HG02763 (cell line): ENCODE measurements around the gene INSYN2A.

Source experiments
- ATAC-seq: cut with Tn5 transposase; IDR thresholded peaks from one replicate; pipeline ENCODE4 v1.9.1; 2021; ENCODE audit warnings: mild to moderate bottlenecking, moderate library complexity; ENCODE audit not compliant: unreplicated experiment

Gene INSYN2A, protein sequence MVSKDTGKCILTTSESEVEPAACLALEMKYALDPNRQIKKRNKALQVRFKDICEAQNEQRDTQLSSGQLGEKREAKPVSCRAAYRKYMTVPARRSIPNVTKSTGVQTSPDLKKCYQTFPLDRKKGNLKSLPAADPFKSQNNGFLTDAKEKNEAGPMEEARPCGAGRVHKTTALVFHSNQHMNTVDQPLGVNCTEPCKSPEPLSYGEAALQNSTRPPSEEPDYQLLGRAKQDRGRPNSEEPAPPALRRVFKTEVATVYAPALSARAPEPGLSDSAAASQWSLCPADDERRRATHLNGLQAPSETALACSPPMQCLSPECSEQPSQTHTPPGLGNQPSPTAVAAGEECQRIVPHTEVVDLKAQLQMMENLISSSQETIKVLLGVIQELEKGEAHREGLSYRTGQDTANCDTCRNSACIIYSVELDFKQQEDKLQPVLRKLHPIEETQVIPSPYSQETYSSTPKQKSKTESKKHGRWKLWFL

DNA sequence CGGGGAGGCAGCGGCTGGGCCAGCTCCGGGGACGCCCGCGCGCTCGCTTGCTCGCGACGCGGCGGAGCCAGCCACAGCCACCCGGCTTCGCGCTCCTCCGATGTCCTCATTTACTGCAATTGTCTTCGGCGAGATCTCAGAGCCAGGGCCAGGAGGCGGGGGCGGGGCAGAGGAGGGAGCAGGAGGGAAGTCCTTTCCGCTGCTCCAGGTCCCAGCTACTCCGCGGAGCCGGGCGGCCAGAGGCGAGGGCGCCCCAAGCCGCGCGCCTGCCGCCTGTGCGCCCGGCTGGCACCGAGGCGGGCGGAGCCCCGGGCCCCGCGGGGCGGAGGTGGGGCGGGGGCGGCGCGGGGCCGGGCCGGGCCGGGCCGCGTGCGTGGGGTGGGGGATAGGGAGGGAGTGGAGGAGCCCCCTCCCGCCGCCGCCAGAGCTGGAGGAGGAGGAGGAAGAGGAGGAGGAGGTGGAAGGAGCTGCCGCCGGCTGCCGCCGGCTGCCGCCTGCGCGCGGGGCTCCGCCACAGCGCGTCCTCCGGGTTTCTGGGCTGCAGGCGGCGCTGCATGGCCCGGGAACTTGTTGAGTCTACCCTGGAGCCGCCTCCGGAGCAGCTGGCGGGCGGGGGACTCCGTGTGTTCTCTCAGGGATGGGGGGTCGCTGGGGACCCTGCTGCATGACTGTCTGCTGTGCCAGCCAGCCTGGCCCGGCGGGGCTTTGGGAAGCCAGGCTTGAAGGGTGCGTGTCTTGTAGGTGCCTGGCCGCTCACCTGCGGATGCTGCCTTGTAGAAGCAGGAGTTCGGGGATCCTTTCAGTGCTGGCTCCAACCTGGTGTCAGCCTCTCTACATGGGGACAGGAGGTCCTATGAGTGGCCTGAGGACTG, at the start of gene INSYN2A:
TSS of gene INSYN2A (minus strand) at position 310 of the 872 bp plus-strand sequence. CDS start 20,196 bp downstream, outside the sequence.
- no peak for ATAC-seq

DNA sequence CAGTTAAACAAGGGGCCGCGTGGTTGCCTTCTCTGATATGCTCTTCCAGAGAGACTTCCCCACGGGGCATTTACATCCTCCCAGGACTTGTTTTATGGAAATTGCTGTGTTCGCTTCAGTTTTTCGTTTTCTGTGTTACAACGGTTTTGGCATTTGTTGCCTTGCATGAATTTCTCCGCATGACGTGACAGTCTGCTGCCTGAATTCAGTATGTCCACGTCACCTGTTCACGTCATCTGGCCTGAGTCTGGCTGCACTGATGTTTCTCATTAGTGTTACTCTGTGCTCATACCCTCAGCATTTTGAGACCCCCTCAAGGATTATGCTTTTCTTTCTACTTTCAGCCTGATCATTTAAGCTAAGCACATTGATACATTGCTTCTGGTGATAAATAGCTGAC, 49.1 kb upstream of the INSYN2A start:
- ATAC-seq, result no peak

DNA sequence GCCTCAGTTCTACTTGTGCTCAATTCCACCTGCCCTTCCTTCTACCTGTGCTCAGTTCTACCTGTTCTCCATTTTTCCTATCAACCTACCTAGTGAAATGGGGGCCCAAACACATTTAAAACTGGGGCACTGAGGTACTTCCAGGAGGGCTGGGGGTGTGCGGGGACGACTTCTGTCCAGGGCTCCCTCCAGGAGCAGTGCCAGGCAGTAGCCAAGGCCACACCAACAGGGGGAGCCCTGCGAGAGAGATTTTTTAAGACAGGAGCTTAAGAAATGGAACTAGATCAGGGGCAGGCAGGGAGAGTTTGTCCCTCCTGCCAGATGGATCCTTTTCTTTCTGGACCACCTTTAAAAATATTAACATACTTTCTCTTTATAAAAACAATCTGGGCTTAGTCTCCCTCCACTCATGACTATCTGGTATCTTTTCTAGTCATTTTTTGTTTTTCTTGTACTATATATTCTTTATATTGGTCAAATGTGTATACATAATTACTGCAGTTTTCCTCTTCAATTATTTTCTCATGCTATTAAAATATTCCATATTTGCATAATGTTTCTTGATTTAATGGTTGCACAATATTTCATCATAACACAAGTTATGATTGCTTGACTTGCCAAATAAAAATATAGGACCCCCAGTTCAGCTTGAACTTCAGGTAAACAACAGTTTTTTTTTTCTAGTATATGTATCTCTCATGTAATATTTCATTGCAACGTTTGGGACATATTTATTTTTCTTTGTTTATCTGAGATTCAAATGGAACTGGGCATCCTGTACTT, 47.3 kb upstream of the INSYN2A start:
- ATAC-seq, result no peak

DNA sequence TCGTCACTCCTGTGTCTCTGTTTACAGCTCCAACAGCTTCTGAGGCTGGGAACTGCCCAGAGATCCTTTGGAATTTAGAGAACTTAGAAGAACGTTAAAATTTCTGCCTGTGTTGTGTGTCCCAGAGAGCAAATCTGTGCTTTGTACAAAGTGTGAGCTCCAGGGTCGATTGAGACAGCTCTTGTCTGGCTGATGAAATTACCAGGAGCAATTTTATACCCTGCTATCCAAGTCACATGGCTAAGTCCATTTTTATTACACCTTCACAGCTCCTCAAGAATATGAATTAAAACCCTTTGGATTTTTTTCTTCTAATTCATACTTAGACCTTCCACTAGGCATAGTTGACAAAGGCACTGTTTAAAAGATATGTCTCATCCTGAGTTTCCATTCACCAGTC, 46.5 kb upstream of the INSYN2A start:
- ATAC-seq, result no peak

DNA sequence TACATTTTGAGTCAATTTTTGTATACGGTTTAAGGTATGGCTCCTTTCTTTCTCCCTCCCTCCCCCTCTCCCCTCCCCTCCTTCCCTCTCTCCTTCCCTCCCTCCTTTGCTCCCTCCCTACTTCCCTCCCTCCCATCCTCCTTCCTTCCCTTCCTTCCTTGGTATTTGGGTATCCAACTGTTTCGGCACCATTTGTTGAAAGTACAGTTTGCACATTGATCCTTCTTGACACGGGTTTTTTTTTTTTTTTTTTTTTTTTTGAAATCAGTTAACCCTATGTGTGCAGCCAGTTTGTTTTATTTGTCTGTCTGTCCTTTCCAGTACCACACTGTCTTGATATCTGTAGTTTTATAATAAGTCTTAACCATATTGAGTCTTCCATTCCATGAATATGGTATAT, 39.9 kb upstream of the INSYN2A start:
- ATAC-seq, result no peak

DNA sequence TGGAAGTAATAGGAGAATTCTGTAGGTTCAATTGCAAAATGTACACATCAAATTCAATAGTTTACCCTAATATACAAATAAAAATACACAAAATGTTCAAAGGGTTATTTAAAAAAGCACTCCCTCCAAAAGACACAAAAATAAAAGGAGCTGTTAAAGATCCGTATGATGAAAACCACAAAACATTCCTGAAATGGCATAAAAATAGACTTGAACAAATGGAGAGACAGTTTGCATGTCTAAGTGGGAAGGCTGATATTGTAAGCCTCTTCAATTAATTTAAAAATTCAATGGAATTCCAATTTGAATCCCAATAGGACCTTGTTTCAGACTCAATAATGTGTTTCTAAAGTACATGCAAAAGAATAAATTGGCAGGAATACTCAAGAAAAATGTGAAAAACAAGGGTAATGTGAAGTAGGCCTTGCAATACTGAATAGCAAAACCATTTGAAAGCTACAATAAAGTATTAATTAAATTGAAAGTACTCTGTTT, 38.0 kb upstream of the INSYN2A start:
- no peak for ATAC-seq

DNA sequence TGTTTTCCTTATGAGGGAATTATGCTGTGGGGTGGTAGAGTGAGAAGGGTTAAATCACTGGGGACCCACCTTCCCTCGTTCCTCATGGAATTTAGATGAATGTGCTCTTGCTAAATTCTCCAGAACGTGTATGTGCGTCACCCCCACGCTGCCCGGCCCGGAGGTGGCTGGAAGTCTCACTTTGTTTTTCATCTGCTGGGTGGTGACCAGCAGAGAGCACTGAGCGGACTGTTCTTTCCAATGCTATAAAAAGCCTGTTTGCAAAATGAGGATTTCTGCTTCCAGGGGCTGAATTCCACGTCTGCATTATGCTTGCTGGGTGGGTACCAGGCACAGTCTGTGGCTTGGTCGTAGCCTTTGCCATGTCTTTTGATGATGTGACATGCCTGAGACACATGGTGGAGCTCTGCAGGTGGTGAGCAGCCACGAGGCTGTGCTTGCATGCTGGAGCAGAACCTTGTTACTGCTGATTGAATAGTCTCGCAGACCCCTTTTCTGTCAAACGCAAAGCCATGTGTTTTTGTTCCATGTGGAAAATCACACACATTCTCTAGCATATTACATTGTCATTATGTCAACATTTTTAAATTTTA, 31.9 kb upstream of the INSYN2A start:
- no peak for ATAC-seq

DNA sequence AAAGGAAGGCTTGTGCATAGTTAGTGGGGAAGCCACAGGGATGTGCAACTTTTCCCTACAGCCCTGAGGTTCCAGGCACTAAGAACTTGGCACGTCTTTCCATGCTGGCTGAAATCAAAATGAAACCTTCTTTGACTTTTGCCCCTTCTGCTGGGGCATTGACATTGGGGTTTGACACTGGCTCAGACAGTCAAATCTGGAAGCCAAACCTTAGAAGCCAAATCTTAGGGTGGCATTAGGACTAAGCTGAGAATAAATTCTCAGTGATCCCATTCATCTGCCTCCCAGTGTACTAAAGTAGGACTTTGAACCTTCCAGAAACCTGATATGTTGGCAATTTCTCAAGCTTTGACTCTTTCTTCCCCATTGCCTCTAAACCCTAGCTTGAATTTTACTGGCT, 31.3 kb upstream of the INSYN2A start:
- no peak for ATAC-seq

DNA sequence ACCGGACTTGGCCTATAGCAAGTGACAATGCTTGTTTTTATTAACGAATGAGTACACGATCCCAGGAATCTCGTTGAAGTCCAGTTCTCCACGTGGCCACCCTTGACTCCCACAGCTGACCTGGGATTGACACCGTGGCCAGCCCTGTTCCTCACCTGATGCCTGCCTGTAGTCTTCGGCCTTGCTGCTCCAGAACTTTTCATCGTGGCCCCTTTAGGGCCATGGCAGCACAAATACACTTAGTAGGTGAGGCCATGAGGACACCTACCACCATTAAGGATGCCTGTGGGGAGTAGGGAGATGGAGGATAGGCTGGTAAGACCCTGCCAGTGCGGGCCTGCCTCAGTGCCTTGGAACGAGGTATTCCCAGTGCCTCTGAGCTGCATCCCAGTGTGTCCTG, 30.6 kb upstream of the INSYN2A start:
- no peak for ATAC-seq

DNA sequence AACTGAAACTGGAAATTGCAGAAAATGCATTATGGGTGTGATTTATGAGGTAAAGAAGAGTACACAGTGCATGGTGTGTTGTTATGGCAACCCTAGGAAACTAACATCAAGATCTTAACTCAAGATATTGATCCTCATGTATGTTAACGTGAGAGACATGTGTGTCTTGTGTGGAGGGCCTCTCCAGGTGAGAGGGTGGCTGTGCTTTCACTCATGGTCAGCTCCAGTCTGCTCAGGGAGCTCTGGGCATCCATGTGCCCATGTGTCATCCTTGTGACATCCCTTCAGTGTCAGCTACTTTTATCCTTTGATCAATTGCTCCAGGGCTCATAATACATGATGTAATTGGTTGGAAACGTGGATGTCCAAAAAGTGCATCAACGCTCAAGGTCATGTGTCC, 24.9 kb upstream of the INSYN2A start:
- ATAC-seq, result no peak

DNA sequence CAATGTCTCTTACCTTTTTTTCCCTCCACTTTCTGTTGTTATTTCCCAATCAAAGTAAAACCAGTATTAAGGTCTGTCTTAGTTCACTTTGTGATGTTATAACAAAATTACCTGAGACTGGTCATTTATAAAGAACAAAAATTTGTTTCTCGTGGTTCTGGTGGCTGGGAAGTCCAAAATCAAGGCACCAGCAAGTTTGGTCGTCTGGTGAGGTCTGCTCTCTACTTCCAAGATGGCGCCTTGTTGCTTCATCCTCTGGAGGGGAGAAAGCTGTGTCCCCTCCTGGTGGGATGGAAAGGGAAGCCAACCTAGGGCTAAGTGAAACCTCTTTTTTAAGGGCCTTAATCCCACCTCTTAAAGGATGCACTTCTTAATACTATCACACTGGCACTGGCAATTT, 22.3 kb upstream of the INSYN2A start:
- ATAC-seq, result no peak

DNA sequence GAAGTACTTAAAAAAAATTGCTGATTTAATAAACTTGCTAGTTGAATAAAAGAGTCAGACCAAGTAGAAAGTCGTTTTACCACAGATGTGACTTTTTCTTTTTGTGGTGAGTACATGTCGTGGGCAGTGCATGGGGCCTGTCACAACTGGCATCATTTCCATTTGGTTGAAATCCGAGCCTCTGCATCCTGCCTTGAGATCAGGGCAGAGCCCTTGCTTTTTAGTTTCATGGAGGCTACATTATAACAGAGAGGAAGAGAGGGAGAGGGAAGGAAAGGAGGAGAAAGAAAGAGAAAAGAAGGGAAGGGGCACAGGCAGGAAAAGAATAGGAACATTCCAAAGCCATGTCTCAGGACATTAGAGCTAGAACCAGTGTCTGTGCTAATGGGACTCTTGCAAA, 20.4 kb upstream of the INSYN2A start:
- ATAC-seq, result no peak

DNA sequence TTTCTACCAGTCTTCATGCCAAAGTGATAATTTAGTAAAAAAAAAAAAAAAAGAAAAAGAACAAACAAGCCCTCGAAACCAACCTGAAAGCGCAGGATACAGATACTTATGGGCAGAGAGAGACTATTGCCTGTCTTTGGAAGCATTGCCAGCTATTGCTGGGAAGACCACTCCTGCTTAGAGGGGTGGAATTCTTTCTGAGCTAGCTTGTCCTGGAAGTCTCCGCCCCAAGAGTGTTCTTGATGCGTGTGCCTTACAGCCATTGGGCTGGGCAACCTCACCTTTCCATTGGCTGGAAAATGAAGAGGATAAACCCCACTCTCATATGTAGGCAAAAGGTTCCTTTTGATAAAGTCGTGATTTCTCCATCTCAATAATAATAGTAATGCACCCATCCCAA, 19.9 kb upstream of the INSYN2A start:
- ATAC-seq, result no peak

DNA sequence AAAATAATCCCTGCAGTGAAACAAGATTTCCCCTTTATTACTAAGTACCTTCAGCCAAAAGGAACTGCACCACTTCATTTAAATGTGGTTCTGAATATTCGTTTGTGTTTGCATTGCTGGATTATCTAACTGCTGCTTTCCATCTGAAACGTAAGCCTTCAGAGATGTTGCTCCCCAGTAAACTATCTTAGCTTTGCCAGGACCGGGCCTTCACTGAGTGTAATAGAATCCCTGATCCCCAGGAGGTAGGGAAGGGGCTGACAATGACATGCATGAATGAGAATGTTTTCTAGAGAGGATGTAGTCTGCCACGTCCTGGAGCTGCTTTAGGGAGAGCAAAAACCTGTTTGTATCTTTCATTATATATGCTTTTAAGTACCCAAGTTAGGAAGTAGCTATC, 19.5 kb upstream of the INSYN2A start:
- ATAC-seq, result no peak

DNA sequence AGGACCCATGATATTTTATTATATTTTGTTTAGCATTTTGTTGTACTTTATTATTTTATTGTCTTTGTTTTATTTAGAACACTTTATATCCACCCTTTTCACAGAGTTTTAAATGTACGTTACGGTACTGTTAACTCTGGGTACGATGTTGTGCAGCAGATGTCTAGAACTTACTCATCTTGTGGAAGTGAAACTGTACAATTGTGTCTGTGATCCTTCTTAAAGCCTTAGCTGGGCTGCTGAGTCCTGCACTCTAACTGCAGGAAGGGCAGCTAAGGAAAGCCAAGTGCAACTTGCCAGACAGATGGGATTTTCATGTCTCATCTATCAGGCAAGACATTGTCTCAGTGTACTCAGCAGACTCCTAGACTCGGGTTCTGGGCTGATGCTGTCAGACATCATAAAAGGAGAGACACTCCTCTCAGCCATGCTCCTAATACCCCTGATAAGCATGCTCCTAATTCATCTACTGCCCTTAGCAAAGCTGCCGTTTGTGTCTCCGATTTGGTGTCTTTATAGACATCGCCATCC, 14.6 kb upstream of the INSYN2A start:
- ATAC-seq, result no peak

DNA sequence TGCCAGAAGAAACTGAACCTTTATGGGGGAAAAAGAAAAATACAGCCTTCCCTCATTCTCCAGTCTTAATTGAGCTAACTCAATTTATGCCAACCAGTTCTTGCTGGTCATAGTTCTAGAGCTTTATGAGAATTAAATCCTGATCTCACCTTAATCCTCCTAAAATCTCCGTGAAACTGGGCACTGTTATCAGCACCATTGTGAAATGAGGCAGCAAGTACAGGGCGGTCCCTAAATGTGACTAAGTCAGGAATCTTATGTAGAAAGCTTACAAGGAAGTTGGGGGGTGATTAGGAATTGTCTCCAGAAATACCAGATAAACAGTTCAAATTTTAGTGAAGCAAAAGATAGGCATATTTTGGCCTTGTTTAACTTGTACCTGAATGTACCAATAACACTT, 10.7 kb upstream of the INSYN2A start:
- no peak for ATAC-seq

DNA sequence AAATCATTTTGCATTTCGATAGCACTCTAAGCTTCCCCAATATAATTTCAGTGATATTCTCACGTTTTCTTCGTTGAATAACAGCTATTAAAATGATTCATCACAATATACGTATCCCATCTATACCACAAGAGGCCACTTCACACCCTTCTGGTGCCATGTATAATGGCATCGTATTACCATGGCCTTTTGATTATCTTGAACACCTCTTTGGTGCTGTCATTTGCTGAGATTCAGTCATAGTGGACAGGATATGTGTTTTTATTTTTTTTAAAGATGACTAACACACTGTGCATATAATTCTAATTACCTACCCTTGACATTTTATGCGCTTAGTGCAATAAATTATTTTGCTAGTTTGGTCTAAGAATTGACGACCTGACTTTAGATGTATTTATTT, 6.7 kb upstream of the INSYN2A start:
- ATAC-seq, result no peak

DNA sequence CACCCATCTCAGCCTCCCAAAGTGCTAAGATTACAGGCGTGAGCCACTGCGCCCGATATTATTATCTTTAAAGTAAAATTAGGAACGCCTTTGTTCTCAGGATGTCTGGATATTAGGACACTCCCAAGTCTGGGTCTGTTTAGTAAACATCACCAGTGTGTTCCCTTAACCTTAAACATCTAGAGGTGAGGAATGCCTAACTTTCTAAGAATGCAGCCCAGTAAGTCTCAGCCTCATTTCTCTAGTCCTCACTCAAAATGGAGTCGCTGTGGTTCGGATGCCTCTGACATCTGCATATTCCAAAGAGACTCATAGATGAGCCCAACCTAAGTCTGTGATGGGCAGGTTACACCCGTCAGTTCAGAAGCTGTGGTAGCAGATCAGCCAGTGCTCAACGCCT, 4.3 kb upstream of the INSYN2A start:
- no peak for ATAC-seq

DNA sequence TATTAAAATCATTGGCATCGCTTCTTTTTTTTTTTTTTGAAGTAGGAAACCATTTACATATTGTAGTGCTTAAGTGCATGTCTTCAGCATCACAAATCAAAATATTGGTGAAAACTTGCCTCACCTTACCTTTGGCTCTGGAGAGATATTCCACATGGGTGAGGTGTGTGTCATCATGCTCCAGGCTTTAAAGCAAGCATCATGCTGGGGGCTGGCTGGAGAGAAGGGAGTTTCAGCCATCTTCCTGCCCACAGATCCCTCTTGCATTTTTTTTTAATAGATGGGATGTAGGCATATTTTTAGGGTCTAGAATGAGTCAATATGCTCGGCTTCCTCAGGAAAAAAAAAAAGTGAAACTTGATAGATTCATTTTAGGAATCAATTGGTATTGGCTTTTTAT, 2.3 kb upstream of the INSYN2A start:
- ATAC-seq, result no peak

DNA sequence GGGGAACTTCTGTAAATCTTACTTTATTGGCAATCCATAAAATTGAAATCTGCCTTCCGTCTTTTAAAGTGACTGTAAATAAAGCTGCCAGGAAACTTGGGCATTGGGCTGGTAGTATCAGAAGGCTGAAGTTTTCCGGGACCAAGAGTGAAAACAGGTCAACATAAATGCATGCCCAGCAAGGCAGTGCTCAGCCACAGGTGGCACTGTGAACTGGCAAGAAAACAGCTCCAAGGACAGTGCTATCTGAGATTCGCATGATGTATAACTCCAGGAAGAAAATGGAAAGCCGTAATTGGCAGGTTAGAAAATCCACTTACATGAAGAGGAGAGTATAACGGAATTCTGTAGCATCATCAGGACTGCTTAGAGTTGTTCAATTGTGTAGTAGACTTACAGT, 1.9 kb upstream of the INSYN2A start:
- ATAC-seq, result no peak

DNA sequence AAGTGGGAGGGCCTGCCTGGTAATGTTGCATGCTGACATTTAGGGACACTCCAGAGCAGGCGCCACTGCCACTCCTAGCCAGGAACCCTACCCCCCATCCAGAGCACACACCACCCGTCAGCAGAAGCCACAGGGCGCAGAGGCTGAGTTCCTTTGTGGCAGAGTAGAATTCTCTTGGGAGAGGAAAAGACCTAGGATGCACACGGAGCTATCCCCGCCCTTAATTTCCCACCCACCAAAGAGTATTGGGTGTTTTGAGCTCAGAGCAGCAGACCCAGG, 702 bp upstream of the INSYN2A start:
- no peak for ATAC-seq
